Panc1 (cell line): ENCODE results near the gene DAPK2. TPM values are rescaled to one million over a fixed set of nuclear protein-coding genes. Genes with fewer than 3 reads are reported as not detected.

ENCODE experiments used
- ATAC-seq: fragments of 200-7000 bp; cut with Tn5 transposase; 2 replicates; pipeline ENCODE4 v1.9.1; 2020; ENCODE audit warnings: mild to moderate bottlenecking, moderate library complexity
- BruUV-seq: library from RNA; stranded (reverse); fragments of 400-500 nt; replicated peaks from 2 replicates; lab custom pipeline; 2021; lab: Mats Ljungman, UMichigan
- CTCF ChIA-PET: fragments of 300-600 bp; sonication (Branson Sonifier 250); formaldehyde crosslinking; loops from one replicate; lab custom pipeline; 2022; ENCODE audit warnings: antibody characterized with exemption; lab: Charles Lee
- POLR2A ChIA-PET: fragments of 300-600 bp; sonication (Branson Sonifier 250); formaldehyde crosslinking; loops from one replicate; lab custom pipeline; 2022; ENCODE audit warnings: antibody characterized with exemption; lab: Charles Lee
- DNase-seq: peaks from one replicate; pipeline ENCODE4 v3.0.0-alpha.2; 2010; ENCODE audit warnings: low read depth, low spot score
- H3K27ac ChIP-seq: 2 replicates; pipeline ENCODE4 v1.5.1; 2011; ENCODE audit warnings: mild to moderate bottlenecking, low read length, inconsistent platforms
- H3K27me3 ChIP-seq: fragments of 200-500 bp; sonication (Bioruptor generic); 2 replicates; pipeline ENCODE4 v1.6.0; 2014; ENCODE audit warnings: low read length, inconsistent platforms; ENCODE audit not compliant: control insufficient read depth, insufficient read depth
- H3K36me3 ChIP-seq: fragments of 200-500 bp; sonication (Bioruptor generic); 2 replicates; pipeline ENCODE4 v1.5.1; 2014; ENCODE audit warnings: inconsistent platforms, mild to moderate bottlenecking, low read length, moderate library complexity; ENCODE audit not compliant: control insufficient read depth, insufficient read depth
- H3K4me1 ChIP-seq: 2 replicates; pipeline ENCODE4 v1.5.1; 2011; ENCODE audit warnings: inconsistent platforms, mild to moderate bottlenecking, low read length, moderate library complexity; ENCODE audit not compliant: control insufficient read depth, insufficient read depth
- H3K4me3 ChIP-seq, 2 experiments: 2 replicates each; pipeline ENCODE4 v1.5.1; 2011 to 2012; ENCODE audit warnings: low read depth in 2 of 2, low read length in 2 of 2, mild to moderate bottlenecking in 2 of 2, inconsistent platforms in 1 of 2, moderate library complexity in 1 of 2
- H3K9me3 ChIP-seq: fragments of 200-500 bp; sonication (Bioruptor generic); 2 replicates; pipeline ENCODE4 v1.5.1; 2014; ENCODE audit warnings: low read depth, mild to moderate bottlenecking, inconsistent platforms, low read length, moderate library complexity; ENCODE audit not compliant: control insufficient read depth, insufficient read depth
- CTCF ChIP-seq: fragments of 450-650 bp; IDR thresholded peaks from 2 replicates; pipeline ENCODE4 v1.5.1; 2017; ENCODE audit warnings: mild to moderate bottlenecking
- POLR2AphosphoS5 ChIP-seq: IDR thresholded peaks from 2 replicates; pipeline ENCODE4 v1.6.1; 2012; ENCODE audit warnings: mild to moderate bottlenecking, low read depth, low read length, moderate library complexity
- REST ChIP-seq, 2 experiments: IDR thresholded peaks; 2 replicates each; pipeline ENCODE4 v1.6.1; 2011 to 2012; ENCODE audit warnings: low read depth in 2 of 2, control low read depth in 1 of 2, low read length in 1 of 2, mild to moderate bottlenecking in 1 of 2, moderate library complexity in 1 of 2; ENCODE audit not compliant: insufficient read depth in 1 of 2
- SIN3A ChIP-seq: IDR thresholded peaks from 2 replicates; pipeline ENCODE4 v1.6.1; 2012; ENCODE audit warnings: low read depth, mild to moderate bottlenecking, low read length, moderate library complexity, borderline replicate concordance; ENCODE audit not compliant: insufficient read depth
- TCF7L2 ChIP-seq: IDR thresholded peaks from 2 replicates; pipeline ENCODE4 v1.6.1; 2011; ENCODE audit warnings: mild to moderate bottlenecking, low read depth, low read length, inconsistent platforms
- in situ Hi-C: cut with HindIII; loops from 2 replicates; pipeline ENCODE4 v1.10.0; 2016; ENCODE audit warnings: low sequenced_read_pairs, low pct_unique_long_range_greater_than_20kb
- intact Hi-C: fragments of 100-400 bp; cut with micrococcal nuclease; formaldehyde crosslinking; loops from one replicate; pipeline ENCODE4 v1.10.0; 2022; ENCODE audit not compliant: unreplicated experiment
- total RNA-seq: library from RNA; stranded (reverse); gene quantifications from one replicate; pipeline ENCODE4 v1.2.1, GENCODE V29; 2021; ENCODE audit not compliant: unreplicated experiment

DAPK2 gene
- total RNA-seq, 1 experiment from 2014 or later, result 10.2 TPM

- in situ Hi-C loops, result no loop called here
Measured at GRCh38 chr15:63974021-63974420, 72.3 kb downstream of the DAPK2 start.

GRCh38 chr15:63973212-63974009, 72.9 kb downstream of the DAPK2 start:
- ATAC-seq (no peak), DNase-seq (no peak)
- in situ Hi-C loops (no loop called here), intact Hi-C loops (no loop called here)
- no peaks in the 10 kb centered on the region for H3K27me3 ChIP-seq
- H3K4me3 ChIP-seq, result no peak overlapping the region
- TF ChIP-seq POLR2AphosphoS5, result no peak
- TF ChIP-seq SIN3A, result no peak
- TF ChIP-seq REST (IDR thresholded peaks at IDR 0.05; ENCODE audit: insufficient read depth in 1 of 2, low read depth in 2 of 2, low read length in 1 of 2), result no peak
- no peak for TF ChIP-seq TCF7L2
- no peak for TF ChIP-seq CTCF
- no TSS peak for BruUV-seq
- CTCF ChIA-PET, result no interaction called here
- H3K36me3 ChIP-seq, result no peaks in the 10 kb centered on the region
- H3K9me3 ChIP-seq, result no peaks in the 10 kb centered on the region
- no peaks in the 10 kb centered on the region for H3K4me1 ChIP-seq
- POLR2A ChIA-PET, result no interaction called here
- no peak overlapping the region for H3K27ac ChIP-seq

More at GRCh38 chr15:63974021-63974420, 72.3 kb downstream of the DAPK2 start:
- Histone ChIP-seq H3K4me1 (no peaks in the 10 kb centered on the region), H3K27ac (no peak overlapping the region), H3K9me3 (no peaks in the 10 kb centered on the region), H3K4me3 (no peak overlapping the region), H3K27me3 (no peaks in the 10 kb centered on the region), H3K36me3 (no peaks in the 10 kb centered on the region)
- intact Hi-C loops, result no loop called here
- ChIA-PET POLR2A (no interaction called here), CTCF (no interaction called here)
- DNase-seq (no peak), ATAC-seq (no peak)
- no TSS peak for BruUV-seq
- TF ChIP-seq TCF7L2 (no peak), CTCF (no peak), REST (IDR thresholded peaks at IDR 0.05; ENCODE audit: insufficient read depth in 1 of 2, low read depth in 2 of 2, low read length in 1 of 2) (no peak), SIN3A (no peak), POLR2AphosphoS5 (no peak)
